GM12891 (cell line): Measurements from ENCODE around the gene ADCY2.

Experiments
- DNase-seq: peaks from one replicate; pipeline ENCODE4 v3.0.0; 2011; ENCODE audit warnings: low spot score; ENCODE audit not compliant: insufficient read length
- FAIRE-seq: peaks from 2 replicates; lab custom pipeline; 2011; peaks lifted over from hg19 to GRCh38; lab: Jason Lieb, UNC
- PAX5 ChIP-seq: IDR thresholded peaks from 2 replicates; pipeline ENCODE4 v1.6.1; 2011; ENCODE audit warnings: low read length, moderate library complexity, mild to moderate bottlenecking; ENCODE audit not compliant: insufficient read depth, severe bottlenecking
- POLR2A ChIP-seq: IDR thresholded peaks from 2 replicates; pipeline ENCODE4 v1.6.1; 2011; ENCODE audit warnings: low read depth, low read length, control low read depth
- POLR2AphosphoS5 ChIP-seq: IDR thresholded peaks from 2 replicates; pipeline ENCODE4 v1.6.1; 2011; ENCODE audit warnings: low read depth, low read length, control low read depth
- POU2F2 ChIP-seq: IDR thresholded peaks from 2 replicates; pipeline ENCODE4 v1.6.1; 2011; ENCODE audit warnings: low read depth, mild to moderate bottlenecking, control low read depth, low read length, moderate library complexity
- SPI1 ChIP-seq: IDR thresholded peaks from 2 replicates; pipeline ENCODE4 v1.6.1; 2011; ENCODE audit warnings: low read depth, low read length, control low read depth
- TAF1 ChIP-seq: IDR thresholded peaks from 2 replicates; pipeline ENCODE4 v1.6.1; 2011; ENCODE audit warnings: low read depth, low read length, control low read depth

ADCY2 gene

DNA sequence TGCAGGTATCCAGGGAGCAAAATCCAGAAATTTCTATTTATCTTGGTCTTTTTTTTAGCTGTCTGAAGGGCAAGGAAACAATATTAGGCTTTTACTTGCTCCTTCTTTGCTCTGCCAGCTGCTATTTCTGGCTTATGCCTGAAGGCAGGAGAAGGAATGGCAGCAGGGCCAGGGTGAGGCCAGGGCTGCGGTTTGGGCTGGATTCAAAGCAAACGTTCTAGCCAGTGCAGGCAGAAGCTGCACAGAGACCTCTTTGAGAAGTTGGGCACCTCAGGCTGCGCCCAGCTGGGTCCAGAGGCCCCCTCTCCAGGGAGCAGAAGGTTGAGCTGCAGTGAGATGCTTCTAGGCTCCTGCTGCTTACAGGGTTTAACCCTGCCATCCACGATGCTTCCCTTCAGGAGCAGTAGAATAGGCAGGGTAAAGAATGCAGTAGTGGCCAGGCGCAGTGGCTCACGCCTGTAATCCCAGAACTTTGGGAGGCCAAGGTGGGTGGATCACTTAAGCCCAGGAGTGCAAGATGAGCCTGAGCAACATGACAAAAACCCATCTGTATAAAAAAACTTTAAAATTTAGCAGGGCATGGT, 201.2 kb downstream of the ADCY2 start:
- DNase-seq: no peak
- FAIRE-seq: no peak
- TF ChIP-seq POLR2A: no peak

DNA sequence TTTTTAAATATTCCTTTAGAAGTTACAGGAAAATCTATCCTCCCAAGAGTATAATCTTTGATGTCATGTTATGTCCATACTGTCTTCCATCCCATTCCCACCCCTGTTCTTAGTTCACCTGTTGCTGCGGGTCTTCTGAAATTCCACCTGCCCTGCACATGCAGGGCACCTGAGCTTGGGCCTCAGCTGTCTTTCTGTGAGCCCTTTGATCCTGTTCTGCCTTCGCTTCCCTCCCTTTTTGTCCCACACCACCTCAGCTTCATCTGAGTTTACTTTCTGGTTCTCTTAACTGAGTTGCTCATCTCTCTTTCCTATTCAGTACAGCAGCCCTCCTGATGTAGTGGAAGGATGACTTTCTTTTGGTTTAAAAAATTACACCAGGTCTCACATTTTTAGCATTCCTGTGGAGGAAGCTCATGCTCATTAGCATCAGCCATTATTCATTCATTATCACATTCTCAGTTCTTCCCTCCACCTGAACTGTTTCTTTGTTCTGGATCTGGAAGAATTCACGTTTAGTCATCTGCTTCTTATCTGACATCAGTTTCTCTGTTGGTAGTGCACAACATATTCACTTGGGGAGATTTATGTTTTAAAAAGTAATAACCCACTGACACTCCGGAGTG, 211.0 kb downstream of the ADCY2 start:
- DNase-seq (no peak), FAIRE-seq (no peak)
- TF ChIP-seq POLR2AphosphoS5: no peak
- TF ChIP-seq PAX5: no peak

DNA sequence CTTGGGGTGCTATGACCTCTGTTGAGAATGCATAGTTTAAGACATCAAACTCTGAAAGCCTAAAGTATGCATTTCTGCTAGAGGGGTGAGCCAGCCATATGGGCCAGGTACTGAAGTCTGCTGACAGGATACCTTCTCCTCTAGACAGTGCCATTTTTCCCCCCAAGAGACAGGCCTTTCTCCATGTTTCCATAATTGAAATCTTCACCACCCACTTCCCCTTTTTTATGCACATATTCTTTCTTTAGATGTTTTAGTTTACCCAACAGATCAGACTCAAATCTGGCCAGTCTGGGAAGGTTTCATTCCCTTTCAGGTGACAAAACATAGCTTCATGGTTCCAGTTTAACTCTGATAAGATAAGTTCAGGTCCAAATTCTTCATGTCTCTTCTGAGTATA, 212.8 kb downstream of the ADCY2 start:
- FAIRE-seq: no peak
- TF ChIP-seq SPI1 (peak; percentile 37; the same call in 1 of the 2 replicates), POLR2A (no peak)
- DNase-seq: no peak

DNA sequence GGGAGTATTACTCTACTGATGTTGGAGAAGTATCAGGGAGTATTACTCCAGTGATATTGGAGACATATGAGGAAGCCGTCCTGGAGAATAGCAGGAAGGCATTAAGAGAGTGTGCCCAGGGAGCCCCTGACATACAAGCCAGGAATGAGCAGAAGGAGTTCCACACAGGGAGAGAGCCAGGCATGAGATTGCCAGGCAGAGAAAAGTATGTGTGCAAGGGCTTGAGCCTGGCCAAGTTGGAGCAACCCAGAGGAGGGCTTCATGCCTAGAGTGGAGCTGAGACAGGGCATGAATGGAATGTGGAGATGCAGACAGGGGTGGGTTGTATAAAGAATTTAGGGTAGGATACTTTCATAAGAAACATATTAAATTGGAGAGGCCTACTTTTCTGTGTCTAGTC, 213.8 kb downstream of the ADCY2 start:
- DNase-seq: no peak
- no peak for FAIRE-seq
- TF ChIP-seq POLR2AphosphoS5 (no peak), SPI1 (no peak), POU2F2 (no peak), POLR2A (no peak), PAX5 (no peak)

DNA sequence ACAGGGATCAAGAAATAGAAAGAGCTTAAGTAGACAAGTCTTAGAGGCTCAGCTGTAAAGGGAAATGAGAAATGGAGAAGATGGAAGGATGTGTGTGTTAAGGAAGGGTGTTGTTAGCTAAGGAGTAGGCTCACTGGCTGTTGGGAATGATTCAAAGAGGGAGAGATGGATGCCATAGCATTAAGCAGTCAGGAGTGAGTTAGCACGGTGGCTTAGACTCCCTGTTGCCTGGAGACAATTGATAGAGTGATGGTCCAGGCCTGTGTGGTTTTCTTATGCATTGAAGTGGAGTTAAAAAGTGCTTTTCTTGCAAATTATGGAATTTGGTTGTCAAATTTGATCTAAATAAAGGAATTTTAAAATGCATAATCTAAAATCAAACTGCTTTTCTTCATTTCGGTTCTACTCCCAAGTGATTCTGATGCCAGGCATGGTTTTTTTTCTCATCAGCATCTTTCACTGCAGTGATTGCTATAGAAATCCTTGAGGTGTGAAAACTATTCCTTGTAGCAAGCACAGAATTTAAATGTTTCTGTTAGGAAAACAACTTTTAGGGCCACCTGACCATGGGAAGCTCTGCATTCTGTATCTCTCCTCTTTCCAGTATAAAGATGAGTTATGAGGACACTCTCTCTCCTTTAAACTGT, 214.7 kb downstream of the ADCY2 start:
- DNase-seq (no peak), FAIRE-seq (no peak)
- TF ChIP-seq SPI1 (no peak), POLR2AphosphoS5 (no peak), POLR2A (no peak), TAF1 (no peak), PAX5 (no peak), POU2F2 (no peak)

DNA sequence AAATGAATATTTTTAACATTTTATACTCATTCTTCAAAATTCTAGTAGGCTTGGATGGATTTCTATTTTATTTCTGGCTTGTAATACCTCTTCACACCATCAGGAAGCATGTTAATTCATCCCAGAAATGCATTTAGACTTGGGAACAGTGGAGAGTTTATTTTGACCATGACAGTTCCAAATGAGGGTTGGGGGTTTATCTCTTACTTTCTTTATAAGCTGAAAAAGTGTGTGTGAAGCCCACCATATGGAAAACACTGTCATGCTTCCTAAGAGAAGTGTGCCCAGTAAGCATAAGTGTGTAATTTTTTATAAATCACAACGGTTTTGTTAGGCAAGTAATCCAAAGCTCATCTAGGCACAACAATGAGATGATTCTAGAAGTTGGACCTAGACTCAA, 215.6 kb downstream of the ADCY2 start:
- DNase-seq: no peak
- no peak for FAIRE-seq
- TF ChIP-seq POLR2A (no peak), SPI1 (no peak)

GRCh38 chr5:7615566-7616061, 219.7 kb downstream of the ADCY2 start:
- DNase-seq (no peak), FAIRE-seq (no peak)
- TF ChIP-seq POLR2AphosphoS5: no peak
- no peak for TF ChIP-seq SPI1
- no peak for TF ChIP-seq PAX5

DNA sequence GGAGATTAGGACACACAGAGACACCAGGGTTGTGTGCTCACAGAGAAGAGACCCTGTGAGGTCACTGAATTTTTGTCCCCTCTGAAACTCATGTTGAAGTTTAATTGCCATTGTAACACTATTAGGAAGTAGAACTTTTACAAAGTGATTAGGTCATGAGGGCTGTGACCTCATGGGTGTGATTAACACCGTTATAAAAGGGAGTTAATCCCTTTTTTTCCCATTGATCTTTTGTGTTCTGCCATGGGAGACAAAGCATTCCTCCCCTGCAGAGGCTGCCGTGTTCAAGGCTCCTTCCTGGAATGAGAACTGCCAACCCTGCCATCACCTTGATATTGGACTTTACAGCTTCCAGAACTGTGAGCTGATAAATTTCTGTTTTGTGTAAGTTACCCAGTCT, 221.0 kb downstream of the ADCY2 start:
- no peak for TF ChIP-seq TAF1
- no peak for DNase-seq
- no peak for FAIRE-seq

GRCh38 chr5:7622498-7622897, 226.6 kb downstream of the ADCY2 start:
- DNase-seq (no peak), FAIRE-seq (no peak)
- no peak for TF ChIP-seq SPI1
- no peak for TF ChIP-seq POLR2AphosphoS5
- no peak for TF ChIP-seq PAX5
- TF ChIP-seq TAF1: no peak
- no peak for TF ChIP-seq POLR2A
- TF ChIP-seq POU2F2: no peak

DNA sequence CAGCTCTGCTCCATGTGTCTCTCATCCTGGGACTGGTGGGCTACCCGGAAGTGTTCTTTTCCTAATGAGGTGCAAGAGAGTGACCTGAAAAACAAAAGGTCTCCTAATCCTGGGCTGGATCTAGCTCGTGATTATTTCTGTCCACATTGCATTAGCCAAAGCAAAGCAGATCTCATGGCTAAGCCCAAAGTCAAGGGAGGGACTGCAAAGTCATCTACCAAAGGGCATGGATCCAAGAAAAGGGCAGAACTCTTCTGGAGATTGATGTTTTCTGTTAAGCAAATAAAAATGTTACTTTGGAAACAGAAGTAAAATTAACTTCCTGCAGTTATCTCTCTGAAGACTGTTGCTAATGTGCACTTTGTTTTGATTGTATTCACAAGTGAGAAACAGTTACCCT, 229.8 kb downstream of the ADCY2 start:
- DNase-seq (no peak), FAIRE-seq (no peak)
- TF ChIP-seq POU2F2 (no peak), TAF1 (no peak), PAX5 (no peak), SPI1 (no peak), POLR2AphosphoS5 (no peak), POLR2A (no peak)

DNA sequence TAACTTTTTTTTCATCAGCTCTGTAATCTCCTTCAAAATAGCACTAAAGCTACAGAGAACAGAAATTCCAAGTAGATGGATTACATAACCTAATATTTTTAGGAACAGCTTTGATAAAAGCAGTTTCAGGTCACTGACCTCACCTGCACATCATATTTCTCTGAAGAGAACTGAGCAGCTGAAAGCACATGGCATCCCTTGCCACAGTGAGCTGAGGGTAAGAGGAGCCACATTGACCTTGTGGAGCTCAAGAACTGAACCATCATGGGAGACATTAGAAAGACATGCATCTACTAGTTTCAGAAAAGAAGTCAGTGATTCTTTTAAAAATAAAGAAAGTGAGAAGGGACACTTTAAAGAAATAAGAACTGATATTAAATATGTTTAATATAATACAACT, 232.3 kb downstream of the ADCY2 start:
- no peak for FAIRE-seq
- DNase-seq: no peak
- no peak for TF ChIP-seq POU2F2
